T-helper 2 cell treated with Interferon-gamma antibody and Interleukin-4, amounts not matched to agents 100 ng/mL and 5 ng/mL, for 36 hours (primary cell): ENCODE data around the gene STK40. TPM values are rescaled to one million over a fixed set of nuclear protein-coding genes. Genes with fewer than 3 reads are reported as not detected.

Experiments used
- intact Hi-C: fragments of 100-400 bp; cut with micrococcal nuclease; formaldehyde crosslinking; loops from one replicate; pipeline ENCODE4 v1.15.1; 2023
- total RNA-seq: library from RNA; stranded (reverse); gene quantifications from 2 replicates; pipeline ENCODE4 v1.2.3, GENCODE V29; 2022

The STK40 gene, protein sequence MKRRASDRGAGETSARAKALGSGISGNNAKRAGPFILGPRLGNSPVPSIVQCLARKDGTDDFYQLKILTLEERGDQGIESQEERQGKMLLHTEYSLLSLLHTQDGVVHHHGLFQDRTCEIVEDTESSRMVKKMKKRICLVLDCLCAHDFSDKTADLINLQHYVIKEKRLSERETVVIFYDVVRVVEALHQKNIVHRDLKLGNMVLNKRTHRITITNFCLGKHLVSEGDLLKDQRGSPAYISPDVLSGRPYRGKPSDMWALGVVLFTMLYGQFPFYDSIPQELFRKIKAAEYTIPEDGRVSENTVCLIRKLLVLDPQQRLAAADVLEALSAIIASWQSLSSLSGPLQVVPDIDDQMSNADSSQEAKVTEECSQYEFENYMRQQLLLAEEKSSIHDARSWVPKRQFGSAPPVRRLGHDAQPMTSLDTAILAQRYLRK
- total RNA-seq: 48.7 and 52.8 TPM in 2 replicates

DNA sequence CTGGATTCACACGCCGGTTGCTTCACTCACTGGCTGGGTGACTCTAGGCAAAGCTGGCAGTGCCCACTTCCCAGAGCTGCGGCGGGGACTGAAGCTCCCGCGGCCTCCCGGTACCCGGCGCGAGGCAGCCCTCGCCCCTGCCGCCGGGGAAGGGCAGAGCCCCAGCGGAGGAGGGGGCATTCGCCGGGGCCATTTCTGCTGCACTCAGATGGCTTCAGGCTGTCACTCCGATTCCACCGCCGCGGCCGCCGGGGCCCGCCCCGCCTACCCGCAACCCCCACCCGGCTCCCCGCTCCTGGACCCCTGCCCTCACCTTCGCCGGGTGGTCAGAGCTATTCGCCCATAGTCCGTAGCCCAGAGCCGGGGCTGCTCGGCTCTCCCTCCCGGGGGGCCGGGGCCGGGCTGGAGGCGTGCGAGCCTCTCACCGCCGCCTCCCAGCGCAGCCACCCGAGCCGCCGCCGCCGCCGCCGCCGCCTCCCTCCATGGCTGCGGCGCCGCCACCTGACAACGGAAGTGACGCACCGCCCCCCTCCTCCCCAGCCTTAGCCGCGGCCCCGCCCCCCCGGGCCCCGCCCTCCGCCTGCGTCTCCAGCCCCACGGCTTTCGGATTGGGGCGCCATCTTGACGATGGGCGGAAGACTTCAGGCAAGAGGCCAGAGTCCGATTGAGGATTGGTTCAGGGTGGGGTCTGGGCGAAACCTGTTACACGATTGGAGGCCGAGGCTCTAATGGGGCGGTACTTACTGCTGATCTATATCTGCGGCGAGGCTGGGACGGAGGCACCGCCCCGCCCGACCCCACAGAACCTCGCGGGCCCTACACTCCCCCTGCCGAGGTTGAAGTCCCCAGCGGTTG lies at the start of gene STK40:
Gene STK40 (minus strand): TSS at position 515 of the 855 bp plus-strand sequence. CDS start 24,592 bp downstream, outside the sequence.
- intact Hi-C loops: loop anchor here (1.0 to 5.0 kb wide), 9 partner anchors 12 to 1087 kb away; partner anchors contain the start of genes EVA1B, LSM10, MRPS15 and OSCP1

DNA sequence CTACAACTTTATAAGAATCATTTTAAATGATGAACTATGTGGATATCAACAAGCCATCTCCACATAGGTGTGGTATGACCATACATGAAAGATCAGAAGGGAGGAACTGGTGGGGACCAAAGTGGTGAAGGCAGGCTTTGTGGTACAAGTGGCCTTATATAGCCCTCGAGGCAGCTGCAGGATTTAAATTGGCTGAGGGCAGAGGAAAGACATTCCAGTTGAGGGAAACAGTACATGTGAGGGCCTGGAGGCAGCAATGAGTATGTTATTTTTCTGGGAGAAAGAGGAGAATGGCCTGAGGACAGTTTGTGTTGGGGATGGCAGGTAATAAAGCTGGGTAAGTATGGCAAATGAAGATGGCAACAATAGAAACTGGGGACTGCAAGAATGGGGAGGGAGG lies 47.4 kb upstream of the STK40 start:
- intact Hi-C loops: no loop called here

DNA sequence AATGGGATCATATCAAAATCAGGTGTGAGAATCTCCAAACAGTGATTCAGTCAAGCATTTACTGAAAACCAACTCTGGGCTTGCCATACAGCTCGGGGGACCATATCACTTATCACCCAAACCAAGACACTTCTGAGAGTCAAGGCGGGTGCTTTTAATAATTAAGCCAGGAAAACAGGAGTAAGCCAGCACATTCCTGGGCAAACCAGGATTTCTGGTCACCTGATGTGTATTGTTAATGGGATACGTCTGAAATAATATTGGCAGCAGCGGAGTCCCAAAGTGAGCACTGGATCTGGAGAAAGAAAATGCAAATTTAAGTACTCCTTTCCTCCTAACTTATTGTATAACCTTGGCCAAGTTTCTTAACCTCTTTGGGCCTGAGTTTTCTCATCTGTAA lies 46.9 kb upstream of the STK40 start:
- intact Hi-C loops: no loop called here

DNA sequence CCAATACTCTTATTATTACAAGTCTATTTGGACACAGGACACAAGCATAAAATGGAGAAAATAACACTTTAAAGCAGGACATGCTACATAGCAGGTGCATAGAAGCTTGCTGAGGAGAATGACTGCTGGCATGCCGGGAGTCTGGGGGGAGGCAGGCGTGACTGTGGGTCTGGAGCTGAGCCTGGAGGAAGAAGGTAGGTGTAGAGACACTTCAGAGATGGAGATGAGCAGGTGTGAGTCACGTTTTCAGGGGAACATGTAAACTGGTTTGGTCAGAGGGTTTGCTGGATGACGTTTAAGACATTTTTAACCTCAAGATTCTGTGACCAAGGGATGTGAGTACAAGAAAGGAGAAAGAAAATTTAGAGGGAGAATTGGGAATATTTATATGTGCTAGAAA lies 40.1 kb upstream of the STK40 start:
- intact Hi-C loops: no loop called here

DNA sequence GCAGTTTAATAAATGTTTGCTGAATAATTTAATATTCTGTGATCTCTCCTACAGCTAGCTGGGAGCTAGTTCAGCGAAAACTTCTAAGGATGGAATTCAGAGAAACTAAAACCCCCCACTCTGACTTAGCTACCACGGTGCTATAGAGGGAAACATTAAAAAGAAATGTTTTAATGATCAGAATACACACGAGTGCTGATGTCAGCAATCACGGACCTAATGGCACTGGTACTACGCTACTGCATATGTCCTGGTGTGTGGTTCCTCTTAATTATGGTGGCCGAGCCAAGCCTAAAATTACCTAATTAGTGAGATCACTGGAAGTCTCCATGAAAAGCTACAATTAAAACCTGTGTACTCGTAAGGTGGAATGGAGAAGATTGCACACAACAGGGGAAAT lies 35.9 kb upstream of the STK40 start:
- intact Hi-C loops: loop anchor here (2.0 to 5.0 kb wide), 2 partner anchors 35 to 99 kb away; partner anchors contain the start of gene EVA1B

DNA sequence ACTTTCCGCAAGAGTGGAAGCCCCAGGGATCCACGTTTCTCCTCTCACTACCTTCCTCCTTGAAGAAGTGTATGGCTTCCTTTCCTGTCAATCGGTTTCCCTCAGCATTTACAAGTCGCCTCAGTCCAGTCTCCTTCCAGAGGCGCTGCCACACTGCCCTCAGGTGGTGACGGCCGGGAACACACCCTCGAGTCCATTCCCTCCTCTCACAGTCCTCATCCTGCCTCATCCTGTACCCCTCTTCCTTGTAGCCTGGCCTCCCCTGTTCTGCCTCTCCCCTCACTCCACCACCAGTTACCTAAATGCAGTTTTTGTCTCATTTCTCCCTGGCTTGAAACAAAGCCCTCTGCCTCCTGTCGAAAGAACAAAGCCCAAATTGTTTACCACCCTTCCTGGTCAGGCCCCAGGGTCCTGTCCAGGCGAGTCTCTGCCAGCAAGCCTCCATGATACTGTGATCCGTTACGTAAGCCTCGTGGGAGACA lies 35.2 kb upstream of the STK40 start:
- intact Hi-C loops: loop anchor here (1.0 to 5.0 kb wide), 5 partner anchors 34 to 322 kb away; partner anchors contain the start of gene EVA1B

DNA sequence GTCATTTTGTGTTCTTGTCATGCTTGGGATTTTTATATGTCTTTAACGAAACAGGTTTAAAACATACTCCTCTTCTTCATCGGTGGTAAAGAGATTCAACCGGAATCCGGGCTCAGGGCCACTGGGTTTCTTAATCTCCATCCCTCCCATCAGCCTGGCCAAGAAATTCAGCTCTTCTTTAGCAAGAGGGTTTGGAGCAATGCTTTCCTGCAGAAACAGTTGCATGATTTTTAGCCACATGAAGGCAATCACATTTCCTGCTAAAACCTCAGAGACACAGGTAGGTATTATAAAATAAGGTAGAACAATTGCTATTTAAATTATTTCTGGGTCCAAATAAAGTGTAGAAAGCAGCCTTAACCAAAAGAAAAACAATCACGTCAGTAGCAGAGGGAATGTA lies 34.7 kb upstream of the STK40 start:
- intact Hi-C loops: loop anchor here (1.0 to 5.0 kb wide), 5 partner anchors 34 to 321 kb away; partner anchors contain the start of gene EVA1B

DNA sequence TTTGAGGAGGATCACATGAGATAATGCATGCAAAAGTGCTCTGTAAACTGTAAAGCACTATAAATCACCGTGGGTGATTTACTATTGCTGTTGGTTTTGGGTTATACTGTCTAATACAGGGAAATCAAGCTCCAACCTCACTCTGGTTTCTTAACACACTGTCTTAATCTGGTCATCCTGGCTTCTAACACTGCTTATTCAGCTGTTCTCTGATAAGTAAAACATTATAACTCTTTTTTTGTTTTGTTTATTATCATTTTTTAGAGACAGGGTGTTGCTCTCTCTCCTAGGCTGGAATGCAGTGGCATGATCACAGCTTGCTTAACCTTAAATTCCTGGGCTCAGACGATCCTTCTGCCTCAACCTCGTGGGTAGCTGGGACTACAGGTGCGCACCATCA lies 33.8 kb upstream of the STK40 start:
- intact Hi-C loops: no loop called here

DNA sequence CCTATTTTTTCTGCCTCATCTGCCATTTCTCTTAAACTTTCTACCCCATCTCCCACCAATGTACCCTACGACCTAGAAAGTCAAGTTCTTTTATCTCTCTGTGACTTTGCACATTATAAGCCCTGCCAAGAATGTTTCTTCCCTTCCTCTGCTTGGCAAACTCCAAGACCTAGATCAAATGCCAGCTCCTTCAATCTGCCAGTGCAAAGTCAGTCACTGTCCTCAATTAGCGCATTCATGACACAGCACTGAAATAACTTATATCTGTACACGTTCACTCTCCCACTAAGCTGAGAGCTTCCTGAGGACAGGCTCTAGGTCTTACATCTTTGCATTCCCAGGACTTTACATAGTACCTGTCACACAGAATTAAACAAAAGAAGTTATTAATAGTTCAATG lies 33.4 kb upstream of the STK40 start:
- intact Hi-C loops: no loop called here

DNA sequence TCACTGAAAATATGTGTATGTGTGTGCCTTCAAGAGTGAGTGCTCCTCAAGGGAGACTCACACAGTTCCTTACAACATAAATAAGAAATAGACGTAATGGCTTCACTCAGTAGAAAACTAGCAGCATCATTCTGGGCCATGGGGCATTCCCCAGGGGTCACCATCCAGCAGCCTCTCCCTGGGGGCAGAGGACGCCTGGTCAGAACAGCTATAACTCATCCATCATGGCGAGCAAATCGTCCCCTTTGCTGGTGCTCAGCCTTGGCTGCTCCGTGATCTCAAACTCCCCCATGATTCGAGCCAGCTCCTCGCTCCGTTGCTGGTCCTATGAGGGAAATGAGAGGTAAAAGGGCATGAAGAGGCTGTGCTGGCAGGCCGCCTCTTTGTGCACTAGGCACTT lies 32.2 kb upstream of the STK40 start:
- intact Hi-C loops: no loop called here

DNA sequence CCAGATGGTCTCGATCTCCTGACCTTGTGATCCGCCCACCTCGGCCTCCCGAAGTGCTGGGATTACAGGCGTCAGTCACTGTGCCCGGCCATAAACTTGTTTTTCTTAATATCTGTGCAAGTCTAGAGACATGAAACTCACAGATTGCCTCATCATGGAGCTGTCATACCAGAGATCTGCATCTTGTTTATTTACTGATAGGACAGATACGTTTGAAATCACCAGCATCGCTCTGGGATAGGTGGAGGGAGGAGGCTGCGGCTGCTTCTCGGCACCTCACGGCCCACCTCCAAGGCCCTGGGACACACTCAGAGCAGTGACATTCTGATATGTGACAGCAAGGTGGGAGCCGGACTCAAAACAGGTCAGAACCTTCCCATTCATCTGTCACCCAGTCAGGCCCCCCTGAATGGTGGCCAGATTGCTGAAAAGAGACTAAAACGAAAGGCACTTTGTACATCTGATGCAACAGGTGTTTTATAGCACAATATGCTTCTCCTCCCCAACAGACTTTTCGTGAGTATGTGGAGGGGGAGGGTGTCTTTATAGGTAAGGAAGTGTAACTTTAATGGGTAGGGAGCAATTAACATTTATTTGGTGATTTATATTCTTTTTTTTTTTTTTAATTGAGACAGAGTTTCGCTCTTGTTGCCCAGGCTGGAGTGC lies 30.1 kb upstream of the STK40 start:
- intact Hi-C loops: no loop called here

DNA sequence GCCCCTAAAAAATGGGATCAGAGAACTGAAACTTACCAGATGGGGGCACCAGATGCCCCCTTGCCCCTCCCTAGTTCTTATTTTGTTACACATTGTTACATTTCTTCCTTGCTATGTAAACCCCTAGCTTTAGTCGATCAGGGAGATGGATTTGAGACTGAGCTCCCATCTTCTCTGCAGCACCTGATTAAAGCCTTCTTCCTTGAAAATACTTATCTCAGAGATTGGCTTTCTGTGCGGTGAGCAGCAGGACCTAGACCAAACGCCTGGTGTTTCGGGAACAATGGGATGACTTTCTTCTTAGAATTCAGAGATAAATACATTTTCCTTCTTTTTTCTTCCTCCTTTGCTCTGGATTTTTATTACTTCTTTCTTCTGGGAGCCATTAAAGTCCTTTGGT lies 28.7 kb upstream of the STK40 start:
- intact Hi-C loops: no loop called here

DNA sequence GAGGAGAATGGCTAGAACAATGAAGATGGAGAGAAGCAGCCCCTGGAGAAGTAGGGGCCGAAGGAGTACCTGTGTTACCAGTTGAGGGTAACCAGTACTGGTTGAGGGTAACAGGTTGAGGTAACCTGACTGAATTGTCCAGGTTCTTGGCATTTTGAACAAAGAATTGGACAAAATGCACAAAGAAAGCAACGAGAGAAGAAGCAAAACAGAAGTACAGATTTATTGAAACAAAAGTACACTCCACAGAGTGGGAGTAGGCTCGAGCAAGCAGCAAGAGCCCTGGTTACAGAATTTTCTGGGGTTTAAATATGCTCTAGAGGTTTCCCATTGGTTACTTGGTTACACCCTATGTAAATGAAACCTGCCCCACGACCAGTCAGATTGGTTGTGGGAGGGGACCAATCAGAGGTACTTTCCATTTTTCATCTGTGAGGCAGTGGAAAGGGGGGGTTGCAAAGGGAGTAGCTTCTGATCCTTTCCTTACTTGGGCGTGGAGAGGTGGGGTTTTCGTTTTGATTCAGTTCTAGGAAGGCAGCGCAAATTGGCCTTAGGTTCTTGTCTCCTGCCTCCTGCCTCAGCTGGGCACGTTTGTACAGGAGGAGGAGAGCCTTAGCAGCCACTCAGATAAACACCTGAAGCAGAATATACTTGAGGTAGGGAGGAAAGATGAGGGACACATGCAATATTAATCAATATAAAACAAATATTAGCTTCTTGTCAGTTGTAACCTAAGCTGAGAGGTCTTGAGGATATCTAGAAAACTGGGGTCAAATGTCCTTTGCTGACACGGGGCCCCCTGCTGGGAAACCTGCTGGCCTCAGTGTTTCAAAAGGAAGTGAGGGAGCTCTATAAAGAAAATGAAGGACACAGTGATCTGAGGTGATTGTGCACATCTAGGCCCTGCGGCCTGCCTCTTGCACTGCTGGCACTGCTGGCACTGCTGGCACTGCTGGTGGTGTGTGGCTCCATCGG lies 26.2 kb upstream of the STK40 start:
- intact Hi-C loops: no loop called here

DNA sequence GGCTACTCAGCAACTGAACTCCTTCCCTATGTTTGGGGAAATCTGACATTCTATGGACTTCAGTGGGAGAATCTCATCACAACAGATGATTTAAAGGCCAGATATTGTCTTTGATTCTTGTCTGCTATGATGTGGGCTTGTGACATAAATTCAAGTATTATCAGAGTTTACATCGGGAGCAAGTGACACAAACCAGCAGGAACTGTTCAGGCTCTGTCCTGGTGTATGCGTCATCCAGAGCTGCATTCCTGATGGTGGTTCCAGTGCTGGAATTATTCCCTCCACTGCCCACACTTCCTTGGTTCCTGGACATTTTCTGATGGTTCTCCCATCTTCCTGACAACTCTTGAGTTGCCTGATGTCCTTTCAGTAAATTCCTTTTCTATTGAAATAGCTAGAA lies 22.8 kb upstream of the STK40 start:
- intact Hi-C loops: no loop called here

DNA sequence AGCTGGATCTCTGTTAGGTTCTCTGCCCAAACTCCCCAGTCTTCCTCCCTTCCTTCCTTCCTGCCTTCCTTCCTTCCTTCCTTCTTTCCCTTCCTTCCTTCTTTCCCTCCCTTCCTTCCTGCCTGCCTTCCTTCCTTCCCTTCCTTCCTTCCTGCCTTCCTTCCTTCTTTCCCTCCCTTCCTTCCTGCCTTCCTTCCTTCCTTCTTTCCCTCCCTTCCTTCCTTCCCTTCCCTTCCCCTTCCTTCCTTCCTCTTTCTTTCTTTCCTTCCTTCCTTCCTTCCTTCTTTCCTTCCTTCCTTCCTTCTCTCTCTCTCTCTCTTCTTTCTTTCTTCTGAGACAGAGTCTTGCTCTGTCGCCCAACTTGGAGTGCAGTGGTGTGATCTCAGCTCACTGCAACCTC lies 20.7 kb upstream of the STK40 start:
- intact Hi-C loops: no loop called here

DNA sequence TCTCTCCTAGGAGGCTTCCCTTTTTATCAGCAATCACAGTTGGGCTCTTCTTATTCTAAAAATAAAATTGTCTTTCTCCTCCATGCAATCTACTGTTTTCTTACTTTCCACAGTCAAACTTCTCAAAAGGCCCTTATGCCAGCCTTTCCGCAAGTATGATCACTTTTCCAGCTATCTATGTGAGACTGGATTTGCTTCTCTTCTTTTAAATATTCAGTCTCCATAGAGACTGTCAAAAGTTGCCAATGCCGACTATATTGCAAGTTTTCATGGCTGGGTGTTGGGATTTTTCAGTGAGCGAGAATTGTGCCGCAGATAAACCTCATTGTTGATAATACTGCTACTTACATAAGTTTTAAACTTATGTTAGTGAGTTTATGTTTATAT lies 16.8 kb upstream of the STK40 start:
- intact Hi-C loops: no loop called here

DNA sequence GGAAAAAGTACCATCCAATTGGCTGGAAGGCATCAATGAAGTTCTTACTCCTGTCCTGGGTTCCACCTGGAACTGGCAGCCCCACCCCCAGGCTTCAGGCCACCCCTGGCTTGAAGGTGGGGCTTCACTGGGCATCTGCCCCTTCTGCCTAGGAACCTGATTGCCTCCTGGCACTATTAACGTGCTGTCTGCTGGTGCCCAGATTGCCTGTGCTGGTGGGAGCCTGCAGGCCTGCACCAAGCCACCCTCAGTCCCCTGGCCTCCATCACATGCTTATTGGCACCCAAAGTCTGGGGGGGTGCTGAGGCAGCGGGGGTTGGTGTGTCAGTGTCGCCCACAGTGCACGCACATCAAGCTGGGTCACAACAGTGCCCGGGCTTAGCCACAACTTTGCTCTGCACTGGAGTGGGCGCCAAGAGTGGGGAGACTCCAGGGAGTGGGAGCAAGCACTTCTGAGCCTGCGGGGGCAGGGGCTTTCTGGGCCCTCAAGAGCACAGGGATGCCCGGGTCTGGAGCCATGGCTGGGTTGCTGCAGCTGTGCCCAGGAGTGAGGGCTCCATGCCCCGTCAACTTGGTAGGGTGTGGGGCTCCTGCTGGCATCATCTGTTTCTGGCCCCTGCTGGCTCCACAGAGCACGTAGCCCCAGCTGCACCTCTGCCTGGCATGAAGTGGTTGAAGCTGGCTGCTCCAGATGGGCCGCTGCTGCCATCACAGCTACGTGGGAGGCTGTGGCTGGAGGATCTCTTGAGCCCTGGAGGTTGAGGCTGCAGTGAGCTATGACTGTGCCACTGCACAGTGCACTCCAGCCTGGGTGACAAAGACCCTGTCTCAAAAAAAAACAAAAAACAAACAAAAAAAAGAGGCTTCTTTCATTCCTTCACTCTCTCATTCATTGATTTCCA lies 16.1 kb upstream of the STK40 start:
- intact Hi-C loops: no loop called here

DNA sequence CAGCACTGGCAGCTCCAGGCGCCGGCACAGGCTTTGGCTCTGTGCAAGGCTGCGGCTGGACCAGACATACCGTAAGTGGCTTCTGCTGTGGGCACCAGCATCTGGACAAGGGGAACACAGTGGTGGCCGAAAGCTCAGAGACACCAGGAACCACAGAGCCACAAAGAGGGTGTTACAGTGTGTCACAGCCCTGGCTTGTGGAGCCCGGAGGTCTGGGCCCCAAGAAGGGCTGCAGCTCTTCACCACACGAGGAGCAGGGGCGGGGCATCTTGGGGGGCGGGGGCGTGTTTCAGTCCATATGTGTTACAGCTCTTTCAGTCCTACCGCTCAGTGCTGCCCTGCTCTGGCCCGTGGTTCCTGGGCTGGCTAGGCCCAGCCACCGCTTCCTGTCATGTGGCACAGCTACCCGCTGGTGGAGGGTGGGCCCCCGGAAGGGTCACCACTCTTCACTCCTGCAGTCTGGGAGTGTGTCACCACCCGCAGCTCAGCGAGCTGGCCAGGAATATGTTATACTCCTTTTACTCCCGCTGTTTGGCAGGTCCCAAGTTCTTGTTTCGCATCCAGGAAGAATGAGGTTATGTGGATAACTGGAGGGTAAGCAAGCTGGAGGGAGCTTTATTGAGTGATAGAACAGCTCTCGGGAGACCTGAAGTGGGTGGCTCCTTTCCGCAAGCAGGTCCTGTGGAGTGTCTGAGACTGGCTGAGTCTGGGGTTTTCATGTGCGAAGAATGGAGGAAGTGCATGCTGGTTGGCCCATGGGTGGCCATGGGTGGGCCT lies 15.3 kb upstream of the STK40 start:
- intact Hi-C loops: no loop called here

DNA sequence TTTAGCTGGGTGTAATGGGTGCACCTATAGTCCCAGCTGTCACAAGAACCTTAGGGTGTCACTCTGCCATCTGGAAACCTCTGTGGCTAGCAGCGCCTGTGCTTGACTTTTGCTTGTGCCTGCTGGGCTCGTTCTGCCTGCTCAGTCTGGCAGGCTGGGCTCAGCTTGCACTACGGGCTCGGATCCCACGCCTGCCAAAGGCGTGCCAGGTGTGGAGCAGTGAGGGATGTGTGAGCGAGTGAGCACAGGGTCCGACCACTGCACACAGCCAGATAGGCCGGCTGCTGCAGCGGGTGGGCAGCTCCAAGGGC lies 14.7 kb upstream of the STK40 start:
- intact Hi-C loops: no loop called here
